Cerebellar cortex (tissue), 1 donor: ENCODE measurements around the gene SDK2.
A peak's percentile ranks its signal among the peaks of the same experiment; 100 is the strongest.

Experiments used
- DNase-seq: peaks from one replicate; pipeline ENCODE4 v3.0.0-alpha.2; 2015; ENCODE audit warnings: low spot score

SDK2 gene

DNA sequence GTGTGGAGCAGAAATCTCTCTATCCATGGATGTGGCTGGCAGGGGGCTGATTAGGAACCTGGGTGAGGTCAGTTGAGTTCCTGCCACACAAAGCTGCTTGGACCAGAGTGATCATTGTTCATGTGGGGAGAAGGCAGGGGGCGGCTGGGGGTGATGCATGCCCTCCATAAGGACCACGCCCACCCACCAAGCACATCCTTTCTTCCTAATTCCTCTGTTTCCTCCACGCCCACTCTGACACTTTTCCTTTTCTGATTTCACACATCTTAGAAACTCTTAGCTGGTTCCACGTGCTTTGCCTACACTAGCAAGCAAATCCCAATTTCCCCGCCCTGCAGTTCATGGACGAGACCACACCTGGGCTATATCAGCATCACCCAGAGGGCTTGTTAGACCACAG is 108.5 kb downstream of the SDK2 start:
- no peak for DNase-seq

DNA sequence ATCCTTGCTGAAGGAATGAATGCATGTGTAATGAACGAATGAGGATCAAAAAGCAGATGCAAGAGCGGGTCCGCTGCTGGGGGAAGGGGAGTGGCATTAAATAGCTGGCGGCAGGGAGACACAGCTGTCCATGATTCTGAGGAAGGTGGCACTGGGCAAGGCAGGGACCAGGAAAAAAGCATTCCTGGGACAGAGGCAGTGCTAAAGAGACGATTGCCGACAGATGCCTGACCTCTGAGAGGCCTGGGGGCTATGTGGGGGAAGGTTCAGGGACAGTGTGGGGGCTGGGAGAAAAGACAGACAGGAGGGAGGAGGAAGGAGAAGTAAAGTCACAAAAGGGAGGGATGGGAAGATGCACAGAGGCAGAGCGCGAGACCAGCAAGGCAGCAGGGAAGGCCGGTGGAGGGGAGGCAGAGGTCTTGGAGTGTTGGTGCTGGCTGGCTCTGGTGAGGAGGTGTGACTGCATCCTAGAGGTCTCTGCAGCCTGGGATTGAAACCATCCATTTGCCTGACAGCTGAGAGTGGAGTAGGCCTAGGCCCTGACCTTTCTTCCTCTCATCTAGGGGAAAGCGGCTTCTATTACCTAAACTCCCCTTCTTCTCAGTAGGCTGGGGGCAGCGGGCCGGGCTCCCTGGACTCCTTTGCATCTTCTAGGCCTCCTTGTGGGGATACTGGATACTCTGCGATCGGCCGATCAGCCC is 109.9 kb downstream of the SDK2 start:
- no peak for DNase-seq

DNA sequence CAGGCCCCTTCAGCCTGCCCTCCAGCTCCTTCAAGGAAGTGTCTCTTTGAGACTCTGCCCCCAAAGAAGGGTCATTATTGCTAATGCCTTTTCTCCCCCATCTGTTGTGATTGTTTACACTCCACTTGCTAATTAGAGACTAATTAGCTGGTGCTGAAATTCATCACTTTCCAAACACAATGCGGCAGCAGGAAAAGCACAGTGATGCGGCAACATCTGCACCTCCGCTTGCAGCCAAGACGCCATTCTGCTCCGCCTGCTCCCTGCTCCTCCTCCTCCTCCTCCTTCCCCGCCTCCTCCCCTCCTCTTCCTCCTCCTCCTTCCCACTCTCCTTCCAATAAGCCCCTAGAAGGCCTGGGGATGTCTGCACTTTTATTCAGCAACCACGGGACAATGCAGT is 110.5 kb downstream of the SDK2 start:
- DNase-seq, result peak; percentile 69

DNA sequence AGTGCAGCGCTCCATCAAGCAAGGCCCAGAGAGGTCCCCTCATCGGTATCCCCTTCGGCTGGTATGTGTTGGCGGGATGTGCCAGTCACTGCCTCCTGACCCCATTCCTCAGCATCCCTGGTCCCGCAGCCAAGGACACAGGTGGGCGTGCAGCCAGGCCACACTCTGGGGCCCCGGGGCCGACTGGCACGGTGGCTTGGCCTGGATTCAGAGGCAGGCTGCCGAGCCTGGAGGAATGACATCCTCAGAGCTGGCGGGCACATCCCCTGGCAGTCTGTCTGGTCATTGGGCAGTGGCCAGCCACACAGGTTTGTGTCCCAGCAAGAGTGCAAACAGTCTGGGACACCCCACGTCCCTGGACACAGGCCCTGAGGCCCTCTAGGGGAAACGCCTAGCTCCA is 111.1 kb downstream of the SDK2 start:
- peak; percentile 92 for DNase-seq

DNA sequence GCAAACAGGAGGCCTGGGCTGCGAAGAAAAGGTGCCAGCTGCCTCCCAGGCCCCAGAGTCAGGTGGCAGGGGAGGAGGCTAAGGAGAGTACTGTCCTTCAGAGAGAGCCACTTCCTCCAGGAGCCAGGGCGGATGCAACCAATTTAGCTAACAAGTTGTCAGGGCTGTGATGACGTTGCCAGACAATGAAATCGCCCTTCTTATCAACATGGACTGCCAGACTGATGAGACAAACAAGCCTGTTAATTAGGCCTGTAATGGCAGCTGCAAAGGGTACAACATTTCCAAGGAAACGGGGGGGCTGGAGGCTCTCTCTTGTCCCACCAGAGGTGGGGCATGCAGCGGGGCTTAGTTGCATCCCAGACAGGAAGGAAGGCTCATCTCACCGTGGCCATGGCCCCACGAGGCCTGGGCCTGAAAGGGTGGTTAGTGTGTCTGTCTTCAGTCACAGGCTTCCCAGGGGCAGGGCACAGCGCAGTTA is 111.8 kb downstream of the SDK2 start:
- DNase-seq, result peak; percentile 84

DNA sequence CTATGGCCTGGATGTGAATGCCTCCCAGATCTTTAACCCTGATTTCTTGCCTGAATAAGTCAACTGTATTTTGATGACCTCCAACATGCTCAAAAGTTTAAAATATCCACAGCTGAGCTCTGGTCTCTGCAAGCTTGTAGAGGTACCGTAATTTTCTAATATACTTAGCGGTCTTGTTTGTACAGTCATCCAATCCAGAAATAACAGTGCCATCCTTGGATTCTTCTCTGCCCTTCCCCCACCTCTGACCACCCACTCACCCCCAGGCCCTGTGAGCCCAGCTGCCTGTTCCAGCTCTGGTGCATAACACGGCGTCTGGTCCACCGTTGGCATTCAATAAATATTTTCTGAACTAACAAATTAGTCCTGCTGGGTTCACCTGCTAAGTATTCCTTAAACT is 113.1 kb downstream of the SDK2 start:
- no peak for DNase-seq

DNA sequence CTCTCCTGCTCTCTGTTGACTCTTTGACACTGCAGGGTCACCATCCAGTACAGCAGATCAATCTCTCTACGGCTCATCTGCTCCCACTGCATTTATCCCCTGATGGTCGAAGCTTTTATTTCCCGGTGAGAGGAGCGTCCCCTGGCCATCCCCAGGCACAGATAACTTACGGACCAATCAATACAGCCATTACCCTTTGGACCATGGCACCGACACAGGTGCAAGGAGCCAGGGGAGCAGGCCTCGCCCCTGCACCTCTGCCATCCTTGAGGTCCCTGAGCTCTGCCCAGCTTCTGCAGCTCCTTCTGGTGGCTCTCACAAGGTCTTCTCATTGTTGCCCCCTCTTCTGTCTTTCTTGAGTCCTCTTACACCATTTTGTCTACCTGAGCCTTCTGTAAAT is 115.6 kb downstream of the SDK2 start:
- DNase-seq, result no peak

DNA sequence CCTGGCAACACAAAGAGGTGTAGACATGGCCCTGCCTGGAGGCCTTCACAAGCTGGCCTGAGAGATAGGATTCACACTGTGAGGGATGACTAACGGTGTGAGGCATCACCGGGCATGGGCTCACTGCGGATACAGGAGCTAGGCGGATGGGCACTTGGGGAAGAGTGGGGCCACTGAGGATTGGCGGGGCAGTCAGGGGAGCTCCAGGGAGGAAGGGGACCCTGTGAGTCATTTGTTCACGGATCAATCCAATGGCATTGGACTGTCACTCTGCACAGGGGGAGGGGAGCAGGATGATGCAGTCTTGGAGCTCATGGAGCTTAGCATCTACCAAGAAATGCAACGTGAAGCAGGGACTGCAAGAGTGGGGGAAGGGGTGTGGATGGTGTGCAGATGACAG is 117.3 kb downstream of the SDK2 start:
- no peak for DNase-seq

DNA sequence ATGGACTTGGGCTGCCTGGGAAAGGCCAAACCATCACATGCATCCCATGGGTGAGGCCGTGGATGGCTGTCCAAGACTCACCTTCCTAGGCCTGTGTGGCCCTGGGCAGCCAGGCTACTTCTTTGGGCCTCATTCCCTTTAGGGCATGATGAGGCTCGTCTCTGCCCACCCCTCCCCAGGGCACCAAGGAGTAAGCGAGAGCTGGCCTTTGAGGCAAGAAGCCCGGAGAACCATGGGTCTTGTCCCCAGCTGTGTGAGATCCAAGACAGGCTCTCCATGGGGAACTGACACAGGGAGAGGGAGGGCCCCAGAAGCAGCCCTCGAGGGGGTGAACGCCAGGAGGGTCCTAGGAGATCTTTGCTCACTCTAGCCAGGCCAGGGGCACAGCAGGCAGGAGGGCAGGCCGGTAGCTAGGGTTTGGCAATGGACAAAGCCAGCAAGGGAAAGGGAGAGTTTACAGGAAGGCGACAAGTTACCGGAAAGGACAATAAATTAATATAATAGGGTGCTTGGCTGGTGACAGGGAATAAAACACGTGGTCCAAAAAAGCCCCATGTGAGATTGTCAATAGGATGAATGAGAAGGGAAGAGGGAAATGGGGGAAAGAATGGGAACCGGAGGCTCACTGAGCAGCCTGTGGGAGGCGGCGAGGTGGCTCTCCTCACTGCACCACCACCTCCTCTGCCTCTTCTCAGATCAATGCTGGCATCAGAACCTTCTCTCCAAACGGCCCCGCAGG is 119.1 kb downstream of the SDK2 start:
- no peak for DNase-seq

DNA sequence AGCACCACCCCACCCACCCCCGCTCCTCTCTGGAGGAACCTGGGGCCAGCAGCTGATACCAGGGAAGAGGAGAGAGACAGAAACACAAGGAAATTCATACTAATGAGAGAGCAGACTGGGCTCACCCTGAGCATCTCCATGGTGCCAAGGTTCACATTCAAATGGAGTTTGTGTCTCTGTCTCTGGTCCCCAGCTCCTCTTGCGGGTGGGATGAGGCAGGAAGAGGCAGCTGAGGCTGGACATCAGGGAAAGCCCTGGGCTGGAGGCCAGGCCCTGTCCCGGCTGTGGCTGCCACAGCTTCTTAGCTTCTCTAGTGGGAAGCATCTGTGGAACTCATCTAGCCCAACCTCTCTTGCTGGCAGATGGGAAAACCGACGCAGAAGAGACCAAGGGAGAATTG is 121.5 kb downstream of the SDK2 start:
- no peak for DNase-seq

DNA sequence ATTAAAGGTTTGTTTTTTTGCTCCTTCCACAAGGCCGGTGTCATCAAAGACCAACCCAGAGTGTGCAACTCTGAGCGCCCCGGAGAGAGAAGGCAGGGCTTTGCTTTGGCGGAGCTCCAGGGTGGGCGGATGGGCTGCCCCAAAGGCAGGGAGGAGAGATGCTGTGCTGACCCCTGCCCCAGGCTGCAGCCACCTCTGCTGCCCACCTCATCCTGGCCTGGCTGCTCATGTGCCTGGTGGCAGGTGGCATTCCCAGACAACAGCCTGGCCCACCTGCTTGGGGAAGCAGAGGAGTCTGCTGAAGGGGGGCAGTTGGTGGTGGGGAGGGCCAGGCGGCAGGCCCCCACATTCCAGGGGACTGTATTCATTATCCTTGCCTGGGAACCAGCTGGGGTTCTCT is 122.1 kb downstream of the SDK2 start:
- DNase-seq, result no peak

DNA sequence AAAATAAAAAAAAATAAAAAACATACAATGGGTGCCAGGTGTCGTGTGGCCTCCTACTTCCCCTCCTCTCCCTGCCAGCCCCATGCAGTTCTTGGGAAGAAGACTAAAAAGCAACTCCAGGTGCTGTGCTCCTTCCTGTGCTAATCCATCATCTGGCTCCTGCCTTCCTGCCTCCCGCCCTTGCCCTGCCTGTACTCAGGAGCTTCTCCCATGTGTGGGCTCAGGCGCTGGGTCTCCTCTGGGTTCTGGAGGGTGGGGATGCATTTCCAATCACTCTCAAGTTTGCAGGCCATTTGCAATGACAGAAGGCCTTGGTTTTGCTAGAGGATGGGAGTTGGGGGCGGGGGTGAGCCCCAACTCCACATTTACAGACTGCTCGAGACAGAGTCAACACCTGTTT is 122.9 kb downstream of the SDK2 start:
- DNase-seq, result no peak

DNA sequence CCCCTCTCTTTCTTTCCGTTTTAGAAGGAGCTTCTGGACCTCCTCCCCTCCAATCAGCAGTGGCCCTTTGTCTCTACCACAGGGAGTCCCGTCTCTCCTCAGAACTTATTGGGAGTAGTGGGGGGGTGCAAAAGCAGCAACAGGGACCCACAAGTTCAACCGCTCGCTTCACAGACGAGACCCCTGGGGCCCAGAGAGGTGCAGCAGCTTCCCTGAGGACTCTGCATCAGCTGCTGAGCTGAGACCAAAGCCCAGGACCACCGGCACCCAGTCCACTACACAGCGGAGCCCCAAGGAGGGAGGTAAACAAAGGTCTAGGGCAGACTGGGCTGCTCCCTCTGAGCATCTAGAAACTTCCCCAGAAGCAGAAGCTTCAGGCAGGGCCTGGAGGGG is 123.9 kb downstream of the SDK2 start:
- DNase-seq, result no peak

DNA sequence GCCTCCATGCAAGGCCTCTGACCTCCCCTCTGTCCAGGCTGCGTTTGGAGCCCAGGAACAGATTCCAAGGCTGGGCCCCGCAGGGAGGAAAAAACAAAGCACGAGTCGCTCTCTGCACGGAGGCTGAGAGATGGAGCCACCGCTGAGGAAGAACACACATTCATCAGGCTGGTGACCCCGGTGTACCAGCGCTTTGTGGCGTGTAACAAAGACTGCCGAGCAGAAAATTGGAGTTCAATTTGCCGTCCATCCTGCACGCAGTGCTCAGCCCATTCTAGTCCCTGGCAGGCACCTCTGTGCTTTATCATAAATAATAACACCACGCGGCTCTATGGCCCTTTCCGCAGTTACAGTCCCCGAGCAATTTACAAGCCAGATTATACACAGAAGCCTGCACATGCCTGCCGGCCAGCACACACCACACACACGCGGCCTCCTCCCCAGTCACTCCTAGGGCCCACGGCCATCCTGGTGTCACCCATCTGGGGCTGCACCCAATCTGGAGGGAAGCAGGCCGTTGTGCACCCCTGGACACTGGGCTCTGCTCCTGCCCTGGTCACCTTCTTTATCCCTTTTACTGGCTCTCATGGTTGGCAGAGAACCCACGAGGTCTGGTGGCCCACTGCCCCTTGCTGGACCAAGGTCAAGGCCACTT is 124.4 kb downstream of the SDK2 start:
- no peak for DNase-seq

DNA sequence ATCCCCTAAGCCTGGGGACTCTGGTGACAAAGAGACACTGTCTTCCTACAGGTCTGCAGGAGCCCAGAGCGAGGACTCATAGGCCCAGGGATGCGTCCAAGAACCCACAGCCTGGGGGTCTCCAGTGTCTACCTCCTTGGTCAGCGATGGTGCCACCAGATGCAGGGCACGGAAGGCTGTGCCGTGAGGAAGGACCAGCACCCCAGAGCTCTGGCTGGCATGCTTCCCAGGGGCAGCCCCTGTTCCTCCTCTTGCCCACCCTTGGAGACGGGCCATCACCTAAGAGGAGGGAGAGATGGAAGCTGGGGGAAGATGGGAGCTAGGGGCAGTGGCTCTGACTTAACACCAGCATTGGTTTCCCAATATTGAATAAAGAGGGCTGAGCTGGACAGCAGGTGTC is 125.2 kb downstream of the SDK2 start:
- no peak for DNase-seq

DNA sequence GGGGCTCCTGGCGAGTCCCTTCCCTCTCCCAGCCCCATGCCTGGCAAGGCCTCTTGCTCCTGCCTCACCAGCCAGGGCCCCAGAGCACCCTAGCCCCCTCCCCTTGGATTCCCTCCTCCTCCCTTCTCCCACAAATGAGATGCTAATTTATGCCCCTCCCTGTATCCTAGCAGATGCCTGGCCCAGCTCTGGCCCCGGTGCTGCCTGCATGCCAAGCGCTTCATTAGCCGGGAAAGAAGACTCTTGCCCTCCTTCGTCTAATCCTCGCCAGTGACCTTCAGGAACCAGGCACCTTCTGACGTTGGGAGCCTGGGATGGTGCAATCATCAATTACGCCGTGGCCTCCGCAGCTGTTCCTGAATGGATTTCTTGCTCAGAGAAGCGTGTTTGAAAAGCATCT is 127.8 kb downstream of the SDK2 start:
- no peak for DNase-seq

DNA sequence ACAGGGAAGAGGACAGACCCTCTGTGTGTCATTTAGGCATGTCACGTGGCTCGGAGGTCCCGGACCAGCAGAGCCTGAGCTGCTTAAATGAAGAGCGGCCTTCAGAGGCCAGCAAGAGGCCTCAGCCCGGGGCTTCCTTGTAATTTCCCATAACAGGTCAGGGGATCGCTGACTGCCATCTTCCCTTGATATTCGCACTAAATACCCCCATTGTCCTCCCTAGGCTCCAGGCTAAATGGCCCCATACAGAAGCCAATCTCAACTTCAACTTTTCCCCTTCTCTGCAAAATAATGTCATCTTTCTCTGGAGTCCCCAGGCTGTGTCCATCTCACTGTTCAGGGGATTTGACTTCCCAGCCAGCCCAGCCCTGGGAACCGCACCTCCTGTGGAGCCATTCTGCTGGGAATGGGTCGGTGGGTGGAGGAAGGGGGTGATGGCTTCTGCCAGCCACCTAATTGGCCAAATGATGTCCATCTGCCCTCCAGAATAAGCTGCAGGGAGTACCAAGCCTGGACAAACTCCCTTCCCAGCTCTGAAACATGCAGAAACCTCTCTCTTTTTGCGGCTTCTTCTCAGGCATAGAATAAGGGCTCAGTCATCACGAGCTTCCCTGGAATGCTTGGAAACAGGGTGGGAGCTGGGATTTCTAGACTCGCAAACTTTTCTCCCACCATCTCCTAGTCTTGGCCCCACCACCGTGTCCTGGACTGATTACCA is 129.9 kb downstream of the SDK2 start:
- no peak for DNase-seq

DNA sequence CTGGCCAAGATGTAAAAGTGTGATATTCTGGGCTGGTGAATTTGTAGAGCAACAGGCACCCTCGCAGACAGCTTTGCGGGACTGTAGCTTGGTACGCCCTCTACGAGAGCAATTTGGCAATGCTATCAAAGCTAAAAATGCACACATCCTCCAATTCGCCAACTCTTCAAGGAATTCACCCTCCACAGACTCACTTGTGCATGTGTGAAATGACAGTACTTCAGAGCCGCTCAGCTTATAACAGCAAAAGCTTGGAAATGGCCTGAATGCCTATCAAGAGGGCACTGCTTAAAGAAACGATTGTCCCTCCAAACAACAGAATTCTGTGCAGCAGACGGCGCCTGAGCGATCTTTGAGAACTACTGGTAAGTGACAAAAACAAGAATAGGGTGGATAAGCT is 130.8 kb downstream of the SDK2 start:
- no peak for DNase-seq

DNA sequence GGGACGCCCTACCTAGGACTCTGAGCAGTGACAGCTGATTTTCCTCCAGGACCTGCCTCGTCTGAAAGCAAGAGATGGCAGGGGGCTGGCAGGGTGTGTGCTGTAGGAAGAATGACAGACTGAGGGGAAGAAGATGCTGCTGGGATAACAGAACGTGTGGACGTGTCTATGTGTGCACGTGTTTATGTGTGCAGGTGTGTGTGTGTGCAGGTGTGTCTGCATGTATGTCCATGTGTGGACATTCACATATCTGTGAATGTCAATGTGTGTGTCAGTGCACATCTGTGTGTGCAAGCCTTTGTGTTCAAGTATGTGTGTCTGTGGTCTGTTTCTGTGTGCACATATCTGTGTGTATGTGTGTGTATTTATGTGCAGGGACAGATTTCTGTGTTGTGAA is 132.5 kb downstream of the SDK2 start:
- DNase-seq, result no peak

DNA sequence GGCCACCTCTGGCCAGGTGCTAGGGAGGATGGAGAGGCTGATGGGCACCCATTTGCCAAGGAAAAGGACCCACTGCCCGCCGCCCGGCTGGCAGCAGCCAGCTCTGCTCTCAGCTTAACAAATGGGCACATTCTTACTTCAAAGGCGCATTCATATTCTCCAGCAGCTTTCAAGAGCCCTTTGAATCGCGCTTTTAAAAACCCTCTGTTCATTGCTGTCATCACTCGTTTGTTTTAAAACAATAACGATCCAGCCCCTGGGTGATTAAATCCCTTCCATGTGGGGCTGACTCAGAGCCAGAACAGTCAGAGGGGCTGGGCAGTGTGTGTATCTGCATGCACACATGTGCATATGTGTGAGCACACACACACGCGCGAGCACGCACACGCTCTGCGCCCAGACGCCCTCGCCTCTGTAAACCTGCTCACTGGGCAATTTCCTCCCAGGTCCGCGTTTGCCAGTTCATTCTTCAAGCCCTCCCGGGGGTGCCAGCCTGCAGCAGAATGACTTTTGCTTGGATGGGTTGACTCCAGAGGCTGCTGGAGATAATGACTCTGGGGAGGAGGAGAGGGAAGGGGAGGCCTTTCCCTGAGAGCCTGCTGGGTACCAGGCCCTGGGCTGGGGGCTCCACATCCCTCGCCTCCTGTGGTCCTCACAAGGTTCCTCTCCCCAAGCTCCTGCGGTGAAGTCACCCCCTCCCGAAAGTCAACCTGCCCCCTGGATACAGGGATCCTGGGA is 133.1 kb downstream of the SDK2 start:
- no peak for DNase-seq

DNA sequence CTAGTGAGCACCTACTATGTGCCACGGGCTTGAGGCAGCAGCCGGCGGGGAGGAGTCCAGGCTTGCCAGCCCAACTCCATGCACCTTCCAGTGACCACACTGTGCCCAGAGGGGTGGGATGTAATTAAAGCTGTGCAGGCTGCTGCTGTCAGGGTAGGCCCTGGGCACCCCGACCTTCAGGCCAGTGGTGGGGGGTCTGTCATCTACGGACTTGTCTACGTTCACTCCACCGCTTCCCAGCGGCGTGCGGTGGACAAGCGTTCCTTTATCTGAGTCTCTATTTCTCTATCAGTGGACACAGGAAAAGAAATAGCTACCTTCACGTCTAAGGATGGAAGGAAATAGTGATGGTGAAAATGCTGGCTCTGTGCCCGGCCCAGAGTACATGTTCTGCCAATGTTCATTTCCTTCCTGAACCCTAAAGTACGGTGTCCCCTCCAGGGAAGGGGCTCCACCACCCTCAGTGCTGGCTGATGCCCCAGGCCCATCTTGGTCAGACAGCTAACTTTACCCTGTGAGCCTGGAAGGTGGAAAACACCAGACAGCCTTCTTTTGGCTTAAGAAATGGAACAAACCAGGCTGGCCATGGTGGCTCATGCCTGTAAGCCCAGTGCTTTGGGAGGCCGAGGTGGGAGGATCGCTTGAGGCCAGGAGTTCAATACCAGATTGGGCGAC is 135.2 kb downstream of the SDK2 start:
- DNase-seq, result no peak
